ENCODE data around the gene MBNL1.
"Not testable (repeated sequence)": the region's sequence is repeated elsewhere in the genome, so short reads cannot be mapped to it uniquely, and the experiment has no call there.

MBNL1 gene

GRCh38 chr3:152321955-152322377 is 53.2 kb downstream of the MBNL1 start:
- no peak for DNase-seq

GRCh38 chr3:152322756-152323155 is 54.0 kb downstream of the MBNL1 start:
- DNase-seq, result no peak

- peak in 1 of 2 donors; percentile 11 for DNase-seq
Measured at GRCh38 chr3:152323834-152324233, 55.1 kb downstream of the MBNL1 start.

GRCh38 chr3:152325136-152325535 is 56.4 kb downstream of the MBNL1 start:
- DNase-seq, result no peak

GRCh38 chr3:152327203-152327602 is 58.5 kb downstream of the MBNL1 start:
- DNase-seq, result no peak

- peak in 1 of 2 donors; percentile 35 for DNase-seq
Measured at GRCh38 chr3:152328841-152329240, 60.1 kb downstream of the MBNL1 start.

GRCh38 chr3:152330559-152330958 is 61.8 kb downstream of the MBNL1 start:
- DNase-seq, result no peak

GRCh38 chr3:152331018-152331541 is 62.4 kb downstream of the MBNL1 start:
- peak in 1 of 2 donors; percentile 84 for DNase-seq

GRCh38 chr3:152331998-152332397 is 63.3 kb downstream of the MBNL1 start:
- no peak for DNase-seq

GRCh38 chr3:152333928-152334327 is 65.2 kb downstream of the MBNL1 start:
- no peak for DNase-seq

GRCh38 chr3:152334761-152335160 is 66.0 kb downstream of the MBNL1 start:
- no peak for DNase-seq

- DNase-seq, result no peak
Measured at GRCh38 chr3:152335273-152335672, 66.5 kb downstream of the MBNL1 start.

GRCh38 chr3:152337337-152337736 is 68.6 kb downstream of the MBNL1 start:
- DNase-seq, result not testable (repeated sequence)

GRCh38 chr3:152338159-152338720 is 69.5 kb downstream of the MBNL1 start:
- DNase-seq, result no peak

GRCh38 chr3:152339881-152340505 is 71.3 kb downstream of the MBNL1 start:
- no peak for DNase-seq

- DNase-seq, result no peak
Measured at GRCh38 chr3:152345233-152345632, 76.5 kb downstream of the MBNL1 start.

- no peak for DNase-seq
Measured at GRCh38 chr3:152346058-152346457, 77.3 kb downstream of the MBNL1 start.

- no peak for DNase-seq
Measured at GRCh38 chr3:152346740-152347139, 78.0 kb downstream of the MBNL1 start.

- no peak for DNase-seq
Measured at GRCh38 chr3:152348436-152349177, 79.9 kb downstream of the MBNL1 start.

- no peak for DNase-seq
Measured at GRCh38 chr3:152349392-152349791, 80.7 kb downstream of the MBNL1 start.

GRCh38 chr3:152350139-152350538 is 81.4 kb downstream of the MBNL1 start:
- DNase-seq, result no peak

- DNase-seq, result no peak
Measured at GRCh38 chr3:152350776-152351175, 82.0 kb downstream of the MBNL1 start.

GRCh38 chr3:152352554-152352953 is 83.8 kb downstream of the MBNL1 start:
- DNase-seq, result no peak

GRCh38 chr3:152353578-152353977 is 84.8 kb downstream of the MBNL1 start:
- no peak for DNase-seq

Data from bone marrow (tissue), 2 donors.